NB4 (cell line): ENCODE measurements around the gene SCAF8.
"Not testable (repeated sequence)": the region's sequence is repeated elsewhere in the genome, so short reads cannot be mapped to it uniquely, and the experiment has no call there.

Source experiments
- CTCF ChIP-seq: IDR thresholded peaks from one replicate; pipeline ENCODE4 v1.5.1; 2012; ENCODE audit warnings: low read depth, low read length
- MYC ChIP-seq: IDR thresholded peaks from 2 replicates; pipeline ENCODE4 v1.6.1; 2011; ENCODE audit warnings: low read depth, low read length
- POLR2A ChIP-seq: IDR thresholded peaks from 2 replicates; pipeline ENCODE4 v1.6.1; 2011; ENCODE audit warnings: mild to moderate bottlenecking; ENCODE audit not compliant: insufficient read length; ENCODE audit errors: extremely low read depth

GRCh38 chr6:154744029-154744745 lies 11.0 kb downstream of the SCAF8 start:
- TF ChIP-seq CTCF, POLR2A, MYC: not testable (repeated sequence)
